ENCODE results near the gene OR51V1.

The OR51V1 gene

GRCh38 chr11:5230266-5230665, 29.8 kb upstream of the OR51V1 start:
- DNase-seq (ENCODE audit: low read depth in 3 of 3) = no peak

GRCh38 chr11:5229796-5230195, 29.3 kb upstream of the OR51V1 start:
- no peak for DNase-seq (ENCODE audit: low read depth in 3 of 3)

- DNase-seq (ENCODE audit: low read depth in 3 of 3) = no peak
Observed at GRCh38 chr11:5229356-5229755, 28.9 kb upstream of the OR51V1 start.

- no peak for DNase-seq (ENCODE audit: low read depth in 3 of 3)
Observed at GRCh38 chr11:5228124-5228523, 27.6 kb upstream of the OR51V1 start.

GRCh38 chr11:5227681-5228080, 27.2 kb upstream of the OR51V1 start:
- DNase-seq (ENCODE audit: low read depth in 3 of 3) = no peak

GRCh38 chr11:5226732-5227310, 26.3 kb upstream of the OR51V1 start, which contains the start of gene HBB:
HBB (minus strand) TSS chr11:5227071; CDS start chr11:5227021, 50 bp downstream.
- no peak for DNase-seq (ENCODE audit: low read depth in 3 of 3)

GRCh38 chr11:5225480-5225871, 25.0 kb upstream of the OR51V1 start:
- DNase-seq (ENCODE audit: low read depth in 3 of 3) = no peak

GRCh38 chr11:5224538-5225479, 24.3 kb upstream of the OR51V1 start:
- DNase-seq (ENCODE audit: low read depth in 3 of 3) = no peak

- no peak for DNase-seq (ENCODE audit: low read depth in 3 of 3)
Observed at GRCh38 chr11:5223686-5224085, 23.2 kb upstream of the OR51V1 start.

GRCh38 chr11:5223146-5223545, 22.7 kb upstream of the OR51V1 start:
- DNase-seq (ENCODE audit: low read depth in 3 of 3) = no peak

- no peak for DNase-seq (ENCODE audit: low read depth in 3 of 3)
Observed at GRCh38 chr11:5210376-5210885, 9.9 kb upstream of the OR51V1 start.

GRCh38 chr11:5204787-5205186, 4.3 kb upstream of the OR51V1 start:
- no peak for DNase-seq (ENCODE audit: low read depth in 3 of 3)

GRCh38 chr11:5203366-5203765, 2.9 kb upstream of the OR51V1 start:
- DNase-seq (ENCODE audit: low read depth in 3 of 3) = no peak

GRCh38 chr11:5198285-5198684, 2.2 kb downstream of the OR51V1 start:
- no peak for DNase-seq (ENCODE audit: low read depth in 3 of 3)

GRCh38 chr11:5197536-5197935, 2.9 kb downstream of the OR51V1 start:
- no peak for DNase-seq (ENCODE audit: low read depth in 3 of 3)

- no peak for DNase-seq (ENCODE audit: low read depth in 3 of 3)
Observed at GRCh38 chr11:5196731-5197130, 3.8 kb downstream of the OR51V1 start.

- DNase-seq (ENCODE audit: low read depth in 3 of 3) = no peak
Observed at GRCh38 chr11:5196067-5196466, 4.4 kb downstream of the OR51V1 start.

- DNase-seq (ENCODE audit: low read depth in 3 of 3) = no peak
Observed at GRCh38 chr11:5192738-5193137, 7.7 kb downstream of the OR51V1 start.

- no peak for DNase-seq (ENCODE audit: low read depth in 3 of 3)
Observed at GRCh38 chr11:5188201-5188600, 12.3 kb downstream of the OR51V1 start.

GRCh38 chr11:5178046-5178837, 22.2 kb downstream of the OR51V1 start:
- DNase-seq (ENCODE audit: low read depth in 3 of 3) = no peak

GRCh38 chr11:5174934-5175333, 25.5 kb downstream of the OR51V1 start:
- DNase-seq (ENCODE audit: low read depth in 3 of 3) = no peak

GRCh38 chr11:5171856-5172255, 28.6 kb downstream of the OR51V1 start:
- no peak for DNase-seq (ENCODE audit: low read depth in 3 of 3)
